ENCODE measurements around the gene KCTD14.
"Not testable (repeated sequence)": the region's sequence is repeated elsewhere in the genome, so short reads cannot be mapped to it uniquely, and the experiment has no call there.

KCTD14 gene

DNA sequence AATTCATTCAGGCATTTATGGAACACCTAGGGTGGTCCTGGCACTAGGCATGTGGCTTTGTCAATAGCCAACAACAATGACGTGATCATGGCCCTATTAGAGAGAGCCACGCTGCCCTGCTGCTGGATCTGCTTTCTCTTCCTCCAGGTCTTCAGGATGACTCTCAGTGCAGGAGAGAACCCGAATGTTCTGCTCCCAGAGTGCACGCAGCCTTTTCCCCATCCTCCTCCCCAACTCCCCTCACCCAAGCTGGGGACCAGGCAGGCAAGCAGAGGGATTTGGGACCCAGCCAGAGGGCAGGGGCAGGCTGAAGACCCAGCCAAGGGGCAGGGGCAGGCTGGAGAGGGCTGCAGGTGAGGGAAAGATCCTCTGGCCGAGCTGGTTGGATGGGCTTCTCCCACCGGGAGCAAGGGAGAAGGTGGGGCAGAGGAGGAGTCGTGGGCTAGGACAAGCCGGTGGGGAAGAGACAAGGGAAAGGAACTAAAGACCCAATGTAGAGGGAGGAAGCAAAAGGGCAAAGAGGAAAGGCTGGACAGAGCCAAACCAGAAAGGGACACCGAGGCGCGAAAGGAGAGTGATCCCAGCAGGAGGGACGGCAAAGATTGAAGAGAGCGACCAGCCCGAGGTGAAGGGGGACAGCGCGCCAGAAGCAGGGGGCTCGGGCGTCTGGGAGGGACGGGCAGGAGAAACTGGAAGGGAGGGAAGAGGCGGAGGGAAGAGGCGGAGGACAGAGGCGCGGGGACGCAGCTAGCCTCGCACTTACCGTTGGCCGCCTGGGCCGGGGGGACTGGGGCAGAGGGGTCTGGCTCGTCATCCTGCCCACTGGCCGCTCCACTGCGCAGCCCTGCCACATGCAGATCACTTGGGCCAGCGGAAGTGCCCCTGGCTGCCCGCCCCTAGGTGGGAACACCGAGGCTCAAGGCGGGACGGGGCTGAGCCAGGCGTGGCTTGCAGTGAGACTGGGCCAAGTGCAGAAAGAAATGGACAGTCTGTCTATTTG, at the start of gene KCTD14:
TSS of gene KCTD14 (minus strand) at position 880 of the 1,000 bp plus-strand sequence. CDS start at position 853, 27 bp downstream.
- no peak for DNase-seq (ENCODE audit: low spot score)

- DNase-seq (ENCODE audit: low spot score): no peak
These were observed 49.4 kb upstream of the KCTD14 start for GRCh38 chr11:78072455-78072854.

- no peak for DNase-seq (ENCODE audit: low spot score)
These were observed 48.6 kb upstream of the KCTD14 start for GRCh38 chr11:78071717-78072116.

DNA sequence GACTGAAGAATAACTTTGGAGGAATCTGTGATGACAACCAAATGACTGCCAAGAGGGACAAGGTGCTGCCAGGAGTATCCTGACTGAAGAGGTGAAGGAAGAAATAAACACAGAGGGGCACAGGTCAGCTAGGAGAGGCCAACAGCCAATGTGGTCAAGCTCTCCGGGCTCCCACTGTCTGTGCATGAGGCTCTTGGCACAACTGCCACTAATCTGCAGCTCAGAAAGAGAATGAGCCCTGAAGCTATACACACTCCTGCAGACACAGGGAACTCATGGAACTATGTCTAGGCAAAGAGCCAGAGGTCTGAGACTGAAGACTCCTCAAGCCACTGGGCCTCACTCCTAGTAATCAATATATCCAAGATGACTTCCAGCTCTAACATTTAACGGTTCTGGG, 47.5 kb upstream of the KCTD14 start:
- DNase-seq (ENCODE audit: low spot score): no peak

GRCh38 chr11:78069465-78069864, 46.4 kb upstream of the KCTD14 start:
- no peak for DNase-seq (ENCODE audit: low spot score)

GRCh38 chr11:78067704-78068103, 44.6 kb upstream of the KCTD14 start:
- DNase-seq (ENCODE audit: low spot score): no peak

DNA sequence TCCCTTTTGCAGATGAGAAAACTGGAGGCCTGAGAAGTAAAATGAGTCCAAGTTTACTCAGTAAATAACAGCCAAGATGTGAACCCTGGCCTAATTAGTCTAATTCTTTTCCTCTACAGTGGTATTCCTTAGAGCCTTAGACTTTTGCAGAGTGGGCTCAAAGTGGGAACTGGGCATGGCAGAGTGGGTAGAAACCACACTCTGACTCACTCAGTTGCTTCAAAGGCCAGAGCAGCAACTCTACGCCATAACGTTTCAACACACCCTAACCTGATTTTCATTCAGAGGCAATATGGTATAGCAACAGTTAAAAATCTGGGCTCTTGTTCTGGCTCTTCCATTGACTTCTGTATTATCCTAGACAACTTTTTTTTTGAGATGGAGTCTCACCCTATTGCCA, 43.4 kb upstream of the KCTD14 start:
- no peak for DNase-seq (ENCODE audit: low spot score)

GRCh38 chr11:78065203-78065602, 42.1 kb upstream of the KCTD14 start:
- DNase-seq (ENCODE audit: low spot score): no peak

DNA sequence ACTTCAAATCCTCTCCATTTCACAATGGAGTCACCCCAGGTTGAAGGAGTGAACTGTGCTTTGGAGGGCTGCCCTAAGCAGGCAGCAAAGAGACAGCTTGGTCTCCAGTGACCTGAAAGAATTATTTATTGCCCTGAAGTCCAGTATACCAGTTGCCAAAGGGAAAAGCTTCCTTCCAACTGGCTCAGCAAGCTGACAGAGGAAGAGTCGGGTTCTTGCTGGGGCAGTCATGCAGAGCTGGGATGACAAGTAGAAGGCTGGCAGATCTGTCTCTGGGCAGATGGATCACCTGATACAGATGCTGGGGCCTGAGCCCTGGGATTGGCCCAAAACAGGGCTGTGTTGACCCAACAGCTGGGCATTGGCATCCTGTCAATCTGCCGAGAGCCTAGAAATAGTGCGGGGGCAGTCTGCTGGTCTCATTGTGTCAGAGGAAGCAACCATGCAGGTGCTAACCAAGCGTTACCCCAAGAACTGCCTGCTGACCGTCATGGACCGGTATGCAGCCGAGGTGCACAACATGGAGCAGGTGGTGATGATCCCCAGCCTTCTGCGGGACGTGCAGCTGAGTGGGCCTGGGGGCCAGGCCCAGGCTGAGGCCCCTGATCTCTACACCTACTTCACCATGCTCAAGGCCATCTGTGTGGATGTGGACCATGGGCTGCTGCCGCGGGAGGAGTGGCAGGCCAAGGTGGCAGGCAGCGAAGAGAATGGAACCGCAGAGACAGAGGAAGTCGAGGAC, 40.5 kb upstream of the KCTD14 start, which contains the start of gene THRSP:
TSS of gene THRSP (plus strand) at position 422 of the 742 bp plus-strand sequence. CDS start at position 443, 21 bp downstream.
- DNase-seq (ENCODE audit: low spot score): no peak

DNA sequence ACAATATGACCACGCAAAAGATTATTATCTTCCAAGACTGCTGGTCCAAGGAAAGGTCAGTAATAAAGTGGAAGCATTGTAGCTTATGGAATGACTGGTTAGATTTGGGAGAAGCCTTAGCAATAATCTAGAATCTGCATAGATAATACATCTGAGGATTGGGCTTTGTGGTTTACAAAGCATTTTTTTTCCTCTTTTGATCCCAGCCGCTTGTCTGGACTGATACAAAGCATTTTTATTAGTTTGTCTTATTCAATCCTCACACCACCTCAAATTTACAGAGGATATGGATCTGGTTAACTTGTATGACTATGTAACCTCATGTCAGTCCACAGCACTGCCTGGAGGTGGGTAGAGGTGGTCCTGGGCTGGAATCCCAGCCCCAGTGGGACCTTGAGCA, 39.6 kb upstream of the KCTD14 start:
- DNase-seq (ENCODE audit: low spot score): no peak

DNA sequence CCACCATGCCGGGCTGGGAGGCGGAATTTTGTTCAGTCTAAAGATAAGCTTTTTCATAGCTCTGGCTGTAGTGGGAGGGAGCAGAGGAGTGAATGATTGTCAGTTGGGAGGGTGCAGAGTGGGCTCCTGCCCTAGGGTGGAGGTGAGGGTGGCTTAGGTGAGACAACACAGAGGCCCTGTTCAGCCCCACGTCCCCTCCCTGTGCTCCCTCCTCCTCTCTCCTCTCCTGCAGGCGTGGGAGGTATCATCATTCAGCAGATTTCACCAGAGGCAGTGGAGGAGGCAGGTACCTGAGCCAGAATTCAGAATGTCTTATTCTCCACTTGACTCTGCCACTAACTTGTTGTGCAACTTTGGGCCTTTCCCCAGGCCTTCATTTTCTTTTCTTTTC, 38.8 kb upstream of the KCTD14 start:
- no peak for DNase-seq (ENCODE audit: low spot score)

- DNase-seq (ENCODE audit: low spot score): no peak
These were observed 38.2 kb upstream of the KCTD14 start for GRCh38 chr11:78061088-78061920.

DNA sequence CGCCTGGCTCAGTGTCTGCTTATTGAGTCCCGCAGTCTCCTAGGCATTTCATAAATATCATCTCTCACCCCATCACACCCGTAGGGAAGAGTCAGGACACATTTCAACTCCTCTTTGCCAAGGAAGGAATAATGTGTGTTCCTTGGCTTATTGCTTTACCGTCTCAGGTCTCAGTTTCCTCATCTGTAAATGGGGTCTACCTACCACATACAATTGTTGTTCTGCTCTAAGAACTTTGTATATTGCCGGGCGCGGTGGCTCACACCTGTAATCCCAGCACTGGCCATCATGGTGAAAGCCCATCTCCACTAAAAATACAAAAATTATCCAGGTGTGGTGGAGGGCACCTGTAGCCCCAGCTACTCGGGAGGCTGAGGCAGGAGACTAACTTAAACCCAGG, 37.5 kb upstream of the KCTD14 start:
- DNase-seq (ENCODE audit: low spot score): no peak

DNA sequence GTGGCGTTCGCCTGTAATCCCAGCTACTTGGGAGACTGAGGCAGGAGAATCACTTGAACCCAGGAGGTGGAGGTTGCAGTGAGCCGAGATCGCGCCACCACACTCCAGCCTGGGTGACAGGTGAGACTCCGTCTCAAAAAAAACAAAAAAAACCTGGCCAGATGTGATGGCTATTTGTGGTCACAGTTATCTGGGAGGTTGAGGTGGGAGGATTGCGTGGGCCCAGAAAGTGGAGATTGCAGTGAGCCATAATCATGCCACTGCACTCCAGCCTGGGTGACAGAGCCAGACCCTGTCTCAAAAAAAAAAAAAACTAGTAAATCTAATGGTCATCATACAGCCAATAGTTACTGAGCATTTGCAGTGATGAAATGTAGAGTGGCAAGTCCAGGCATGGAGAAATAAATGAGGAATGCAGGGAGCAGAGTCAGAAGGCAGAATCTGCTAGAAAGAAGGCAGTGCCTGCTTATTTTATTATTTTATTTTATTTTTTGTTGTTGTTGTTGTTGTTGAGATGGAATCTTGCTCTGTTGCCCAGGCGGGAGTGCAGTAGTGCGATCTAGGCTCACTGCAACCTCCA, 36.8 kb upstream of the KCTD14 start:
- not testable (repeated sequence) for DNase-seq (ENCODE audit: low spot score)

DNA sequence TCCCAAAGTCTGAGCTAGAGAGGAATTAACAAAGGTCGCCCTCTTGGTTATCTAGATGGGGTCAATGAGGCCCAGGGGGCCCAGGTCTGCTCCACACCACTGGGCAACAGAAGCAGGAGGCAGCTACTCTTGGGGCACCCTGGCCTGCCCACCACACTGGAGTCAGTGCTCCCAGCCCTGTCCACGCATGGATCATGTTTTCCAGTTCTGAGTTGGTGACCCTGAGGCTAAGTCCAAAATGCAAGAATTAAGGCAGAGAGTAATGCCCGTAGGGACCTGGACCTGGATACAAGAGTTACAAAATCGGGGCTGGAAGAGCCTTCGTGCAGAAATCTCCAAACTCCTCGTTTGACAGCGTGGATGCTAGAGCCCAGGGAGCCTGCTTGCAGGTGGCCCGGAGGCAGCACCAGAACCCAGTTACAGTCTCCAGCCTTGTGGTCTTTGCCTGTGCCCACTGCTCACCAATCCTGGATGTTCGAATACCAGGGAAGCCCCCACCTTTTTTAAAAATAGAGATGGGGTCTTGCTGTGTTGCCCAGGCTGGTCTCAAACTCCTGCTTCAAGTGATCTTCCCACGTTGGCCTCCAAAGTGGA, 34.5 kb upstream of the KCTD14 start:
- DNase-seq (ENCODE audit: low spot score): no peak

GRCh38 chr11:78056093-78056492, 33.0 kb upstream of the KCTD14 start:
- DNase-seq (ENCODE audit: low spot score): no peak

DNA sequence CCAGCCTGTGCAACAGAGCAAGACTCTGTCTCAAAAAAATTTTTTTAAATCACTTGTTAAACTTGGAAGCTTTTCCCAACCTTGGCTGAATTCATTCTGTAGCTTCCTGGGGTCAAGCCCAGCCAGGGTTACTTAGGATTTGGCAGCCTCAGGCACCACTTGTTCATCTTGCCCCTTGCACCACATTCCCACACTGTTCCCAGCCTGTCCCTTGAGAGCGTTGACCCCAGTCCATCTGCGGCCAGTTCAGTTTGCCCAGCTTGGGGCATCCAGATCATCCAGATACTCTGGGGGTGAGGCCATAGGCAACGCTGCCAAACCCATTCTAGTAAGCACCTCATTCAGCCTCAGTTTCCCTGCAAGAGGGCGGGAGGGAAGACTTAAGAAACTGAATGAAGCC, 31.9 kb upstream of the KCTD14 start:
- no peak for DNase-seq (ENCODE audit: low spot score)

DNA sequence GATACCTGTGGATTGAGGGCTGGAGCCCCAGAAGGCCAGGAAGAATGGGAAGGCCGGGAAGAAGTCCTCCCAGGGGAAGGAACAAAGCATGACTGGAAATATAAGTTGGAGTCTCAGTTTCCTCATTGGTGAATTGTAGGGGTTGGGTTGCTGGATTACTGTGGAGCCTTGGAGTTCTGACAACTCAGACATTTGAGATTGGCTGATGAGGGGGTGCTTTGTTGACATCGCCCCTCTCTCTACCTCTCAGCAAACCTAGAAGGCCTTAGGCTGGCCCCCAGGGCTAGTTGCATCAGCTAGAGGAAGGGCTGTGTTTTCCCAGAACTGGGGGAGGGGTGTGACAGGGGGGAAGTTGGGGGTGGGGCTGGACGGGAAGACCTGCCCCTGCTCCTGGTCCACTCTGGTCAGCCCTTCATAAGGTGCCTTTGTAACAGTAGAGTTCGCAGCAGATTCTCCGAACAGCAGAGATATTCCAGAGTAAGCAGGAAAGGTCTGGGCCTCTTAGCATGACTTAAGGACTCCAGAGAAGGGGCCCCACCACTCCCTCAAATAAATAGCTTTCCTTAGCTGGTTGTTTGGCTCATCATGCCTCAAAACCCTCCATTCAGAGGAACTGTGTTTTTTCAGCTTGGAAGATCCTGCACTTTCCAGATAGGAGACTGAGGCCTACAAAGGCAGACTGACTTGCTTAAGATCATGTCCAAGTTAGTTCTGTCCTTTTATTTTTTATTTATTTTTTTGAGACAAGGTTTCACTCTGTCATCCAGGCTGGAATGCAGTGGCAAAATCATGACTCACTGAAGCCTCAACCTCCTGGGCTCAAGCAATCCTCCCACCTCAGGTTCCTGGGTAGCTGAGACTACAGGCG, 28.1 kb upstream of the KCTD14 start:
- no peak for DNase-seq (ENCODE audit: low spot score)

DNA sequence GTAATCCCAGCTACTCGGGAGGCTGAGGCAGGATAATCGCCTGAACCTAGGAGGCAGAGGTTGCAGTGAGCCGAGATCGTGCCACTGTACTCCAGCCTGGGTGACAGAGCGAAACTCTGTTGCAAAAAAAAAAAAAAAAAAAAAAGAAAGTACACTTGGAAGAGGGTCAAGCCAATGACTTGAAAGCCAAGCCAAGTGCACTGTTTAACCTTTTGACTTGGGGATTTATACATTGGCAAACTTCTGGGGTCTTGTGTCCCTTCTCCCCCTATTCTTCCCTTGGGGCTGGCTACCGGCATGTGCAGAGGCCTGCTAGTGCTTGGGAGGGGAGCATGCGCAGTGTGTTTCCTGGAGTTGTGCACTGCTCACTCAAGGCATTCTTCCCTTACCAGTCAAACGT, 26.3 kb upstream of the KCTD14 start:
- DNase-seq (ENCODE audit: low spot score): no peak

GRCh38 chr11:78048561-78048960, 25.5 kb upstream of the KCTD14 start:
- no peak for DNase-seq (ENCODE audit: low spot score)
